HepG2 (cell line): ENCODE data around the gene TAOK3. TPM values are rescaled to one million over a fixed set of nuclear protein-coding genes. Genes with fewer than 3 reads are reported as not detected.

ENCODE experiments used
- ARNT ChIP-seq: fragments of 450-650 bp; IDR thresholded peaks from 2 replicates; pipeline ENCODE4 v1.6.1; 2017
- ETV6 ChIP-seq: sonication (generic); formaldehyde crosslinking; conservative IDR thresholded peaks from 2 replicates; pipeline ENCODE4 v1.4.0; 2020; ENCODE audit warnings: missing genetic modification reagents
- HMGA1 ChIP-seq: sonication (generic); formaldehyde crosslinking; conservative IDR thresholded peaks from 2 replicates; pipeline ENCODE4 v1.4.0; 2020; ENCODE audit warnings: missing genetic modification reagents
- HNRNPH1 ChIP-seq: fragments of 200-400 bp; formaldehyde crosslinking; optimal IDR thresholded peaks from 2 replicates; pipeline ENCODE3; 2017; ENCODE audit warnings: mild to moderate bottlenecking, low read depth, low read length
- KDM5A ChIP-seq: fragments of 200-600 bp; sonication (generic); IDR thresholded peaks from 2 replicates; pipeline ENCODE4 v1.7.0; 2018; ENCODE audit warnings: antibody characterized with exemption, mild to moderate bottlenecking, low read length, borderline replicate concordance
- MAFG ChIP-seq: sonication (generic); formaldehyde crosslinking; IDR thresholded peaks from 2 replicates; pipeline ENCODE4 v1.5.1; 2020; ENCODE audit warnings: mild to moderate bottlenecking, missing genetic modification reagents
- NFKB2 ChIP-seq: sonication (generic); formaldehyde crosslinking; IDR thresholded peaks from 2 replicates; pipeline ENCODE4 v1.4.0; 2020; ENCODE audit warnings: missing genetic modification reagents, borderline replicate concordance
- NR2F2 ChIP-seq: IDR thresholded peaks from 2 replicates; pipeline ENCODE4 v1.6.1; 2012; ENCODE audit warnings: low read depth, inconsistent platforms, borderline replicate concordance
- PCBP1 ChIP-seq: fragments of 200-400 bp; formaldehyde crosslinking; IDR thresholded peaks from 2 replicates; pipeline ENCODE4 v1.6.1; 2017; ENCODE audit warnings: mild to moderate bottlenecking, low read depth, low read length, borderline replicate concordance
- RBFOX2 ChIP-seq: fragments of 200-400 bp; formaldehyde crosslinking; IDR thresholded peaks from 2 replicates; pipeline ENCODE4 v1.6.1; 2017; ENCODE audit warnings: low read depth, mild to moderate bottlenecking, low read length
- RERE ChIP-seq: IDR thresholded peaks from 2 replicates; pipeline ENCODE4 v1.6.1; 2016; ENCODE audit warnings: low read depth, missing genetic modification reagents, missing compliant biosample characterization
- SMAD1 ChIP-seq: sonication (generic); formaldehyde crosslinking; IDR thresholded peaks from 2 replicates; pipeline ENCODE4 v1.4.0; 2020; ENCODE audit warnings: missing genetic modification reagents, low read depth, mild to moderate bottlenecking, borderline replicate concordance
- SOX13 ChIP-seq, 3 experiments: fragments of 450-650 bp in 1 of 3; sonication (generic) in 1 of 3; formaldehyde crosslinking in 1 of 3; IDR thresholded peaks in 2 of 3; conservative IDR thresholded peaks in 1 of 3; 2 replicates each; pipeline versions ENCODE4 v1.5.0 to v1.6.1; 2016 to 2020; ENCODE audit warnings: antibody characterized with exemption in 1 of 3, mild to moderate bottlenecking in 1 of 3, missing compliant biosample characterization in 1 of 3, missing genetic modification reagents in 1 of 3, moderate library complexity in 1 of 3
- SOX5 ChIP-seq: IDR thresholded peaks from 2 replicates; pipeline ENCODE4 v1.6.1; 2016; ENCODE audit warnings: borderline replicate concordance
- STAG1 ChIP-seq: sonication (generic); formaldehyde crosslinking; IDR thresholded peaks from 2 replicates; pipeline ENCODE4 v1.4.0; 2020; ENCODE audit warnings: missing genetic modification reagents
- ZFP1 ChIP-seq: IDR thresholded peaks from 2 replicates; pipeline ENCODE4 v1.6.1; 2016
- ZFP82 ChIP-seq: sonication (generic); formaldehyde crosslinking; IDR thresholded peaks from 2 replicates; pipeline ENCODE4 v1.5.1; 2020; ENCODE audit warnings: mild to moderate bottlenecking, missing genetic modification reagents, borderline replicate concordance
- ZNF274 ChIP-seq: sonication (generic); formaldehyde crosslinking; IDR thresholded peaks from 2 replicates; pipeline ENCODE4 v1.5.1; 2020; ENCODE audit warnings: mild to moderate bottlenecking, missing genetic modification reagents
- ZNF30 ChIP-seq: sonication (generic); formaldehyde crosslinking; IDR thresholded peaks from 2 replicates; pipeline ENCODE4 v1.5.0; 2020; ENCODE audit warnings: mild to moderate bottlenecking, missing genetic modification reagents
- ZNF547 ChIP-seq: sonication (generic); formaldehyde crosslinking; IDR thresholded peaks from 2 replicates; pipeline ENCODE4 v1.5.1; 2020; ENCODE audit warnings: mild to moderate bottlenecking, missing genetic modification reagents
- ZNF766 ChIP-seq: sonication (generic); formaldehyde crosslinking; IDR thresholded peaks from 2 replicates; pipeline ENCODE4 v1.5.0; 2020; ENCODE audit warnings: missing genetic modification reagents, borderline replicate concordance
- ZNF788 ChIP-seq: sonication (generic); formaldehyde crosslinking; IDR thresholded peaks from 2 replicates; pipeline ENCODE4 v1.5.0; 2020; ENCODE audit warnings: mild to moderate bottlenecking, missing genetic modification reagents, borderline replicate concordance
- ZSCAN21 ChIP-seq: sonication (generic); formaldehyde crosslinking; IDR thresholded peaks from 2 replicates; pipeline ENCODE4 v1.8.0; 2022; ENCODE audit warnings: mild to moderate bottlenecking, missing genetic modification reagents, moderate library complexity, borderline replicate concordance
- polyA plus RNA-seq, 8 experiments: library from polyadenylated mRNA; depleted of rRNA in 3 of 8; stranded (reverse) in 7 of 8; unstranded in 1 of 8; fragments of >200 nt; fragmentation: Illumina TruSeq in 4 of 8; extraction: Trizol in 4 of 8; gene quantifications; 2 replicates each; pipeline versions ENCODE4 v1.2.1 to v1.2.3, GENCODE V29; 2011 to 2016; ENCODE audit warnings: low read depth in 4 of 8, missing spikeins in 1 of 8, mixed read lengths in 1 of 8; ENCODE audit not compliant: insufficient read depth in 1 of 8
- total RNA-seq, 5 experiments: library from RNA; depleted of rRNA; stranded (reverse); fragments of >200 nt; fragmentation: Illumina TruSeq; extraction: Trizol; gene quantifications; 2 replicates each; pipeline ENCODE4 v1.2.3, GENCODE V29; 2016; ENCODE audit warnings: low read depth in 1 of 5
- TF ChIP-seq, protein P1 (sequence below): IDR thresholded peaks from 2 replicates; pipeline ENCODE4 v1.6.1; 2016; ENCODE audit warnings: low read depth, control low read depth

The TAOK3 gene
- total and polyA plus RNA-seq, 2 of the 13 experiments (the other 11 are each of a cell fraction or from before 2014, with no cell fraction given), result 10.4 to 12.3 TPM

DNA sequence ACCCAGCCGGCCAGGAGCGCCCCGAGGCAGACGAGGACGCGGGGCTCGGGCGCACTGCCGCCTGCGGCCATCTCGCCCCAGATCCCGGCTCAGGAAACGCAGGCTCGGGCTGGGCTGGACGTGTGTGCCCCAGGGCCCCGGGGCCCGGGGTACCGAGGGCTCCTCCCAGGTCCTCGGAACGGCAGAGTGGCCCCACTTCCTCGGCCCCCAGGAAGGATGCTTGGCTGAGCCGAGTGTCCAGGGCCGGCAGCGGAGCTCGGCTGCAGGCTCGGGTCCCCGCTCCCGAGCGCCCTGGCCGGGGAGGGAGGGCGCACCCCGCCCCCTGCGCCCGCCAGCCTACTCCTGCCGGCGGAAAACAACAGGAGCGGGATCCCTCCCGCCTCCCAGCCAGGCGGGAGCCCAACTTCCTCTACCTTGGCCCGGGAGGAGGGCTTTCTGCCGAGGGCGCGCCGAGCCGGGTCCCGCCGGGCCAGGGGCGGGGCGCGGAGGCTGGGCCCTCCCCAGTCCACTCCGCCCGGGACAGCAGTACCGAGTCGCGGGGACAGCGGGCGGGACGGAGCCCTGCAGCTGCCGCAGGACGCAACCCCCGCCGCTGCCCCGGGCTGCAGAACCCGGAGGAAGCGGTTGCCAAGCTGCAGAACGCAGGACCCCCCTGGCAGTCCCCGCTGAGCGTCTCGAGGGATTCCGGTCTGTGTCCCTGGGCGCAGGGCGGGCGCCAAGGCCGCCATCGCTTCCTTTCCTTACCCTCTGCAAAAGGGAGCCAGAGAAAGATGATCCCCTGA, 268.9 kb downstream of the TAOK3 start, which contains the start of gene VSIG10 (continued):
- TF ChIP-seq RERE (peak; percentile 19; the same call in 1 of the 2 replicates), HNRNPH1 (no peak), RBFOX2 (peak; percentile 91), NR2F2 (no peak), SOX13 (IDR thresholded peaks at IDR 0.05) (no peak), SOX13 (CRISPR knock-in tag; conservative IDR thresholded peaks at IDR 0.05 in 1 of 2, IDR thresholded peaks at IDR 0.05 in 1 of 2) (peak in 1 of 2 experiments; percentile 48; a peak in 1 of 4 replicates), ETV6 (peak; percentile 75; the same call in 1 of the 2 replicates), ZNF547 (CRISPR knock-in tag) (no peak; the same call in 1 of the 2 replicates), PCBP1 (no peak), SOX5 (CRISPR knock-in tag) (no peak), SMAD1 (CRISPR knock-in tag) (no peak), KDM5A (no peak), MAFG (CRISPR knock-in tag) (no peak), ZNF766 (CRISPR knock-in tag) (no peak; the same call in 1 of the 2 replicates), HMGA1 (no peak), STAG1 (CRISPR knock-in tag) (no peak; the same call in 1 of the 2 replicates), ZSCAN21 (CRISPR knock-in tag) (peak; percentile 43; the same call in 1 of the 2 replicates), ZFP1 (CRISPR knock-in tag) (no peak; the same call in 1 of the 2 replicates), ZNF30 (CRISPR knock-in tag) (no peak), ARNT (no peak), ZFP82 (0 out of 2 replicates have a peak, but pooled peaks have one; percentile 48), ZNF788 (CRISPR knock-in tag) (no peak), ZNF274 (CRISPR knock-in tag) (peak; percentile 77; the same call in 1 of the 2 replicates), NFKB2 (CRISPR knock-in tag) (peak; percentile 39; the same call in 1 of the 2 replicates)
- TF ChIP-seq, protein P1, sequence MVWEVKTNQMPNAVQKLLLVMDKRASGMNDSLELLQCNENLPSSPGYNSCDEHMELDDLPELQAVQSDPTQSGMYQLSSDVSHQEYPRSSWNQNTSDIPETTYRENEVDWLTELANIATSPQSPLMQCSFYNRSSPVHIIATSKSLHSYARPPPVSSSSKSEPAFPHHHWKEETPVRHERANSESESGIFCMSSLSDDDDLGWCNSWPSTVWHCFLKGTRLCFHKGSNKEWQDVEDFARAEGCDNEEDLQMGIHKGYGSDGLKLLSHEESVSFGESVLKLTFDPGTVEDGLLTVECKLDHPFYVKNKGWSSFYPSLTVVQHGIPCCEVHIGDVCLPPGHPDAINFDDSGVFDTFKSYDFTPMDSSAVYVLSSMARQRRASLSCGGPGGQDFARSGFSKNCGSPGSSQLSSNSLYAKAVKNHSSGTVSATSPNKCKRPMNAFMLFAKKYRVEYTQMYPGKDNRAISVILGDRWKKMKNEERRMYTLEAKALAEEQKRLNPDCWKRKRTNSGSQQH (CRISPR knock-in tag), result no peak
